HG02852 (cell line): ENCODE results near the gene SCN2A.
"Not testable (repeated sequence)": the region's sequence is repeated elsewhere in the genome, so short reads cannot be mapped to it uniquely, and the experiment has no call there.

ENCODE experiments used
- ATAC-seq: cut with Tn5 transposase; IDR thresholded peaks from one replicate; pipeline ENCODE4 v1.9.1; 2021; ENCODE audit warnings: mild to moderate bottlenecking, moderate library complexity; ENCODE audit not compliant: unreplicated experiment

SCN2A gene

DNA sequence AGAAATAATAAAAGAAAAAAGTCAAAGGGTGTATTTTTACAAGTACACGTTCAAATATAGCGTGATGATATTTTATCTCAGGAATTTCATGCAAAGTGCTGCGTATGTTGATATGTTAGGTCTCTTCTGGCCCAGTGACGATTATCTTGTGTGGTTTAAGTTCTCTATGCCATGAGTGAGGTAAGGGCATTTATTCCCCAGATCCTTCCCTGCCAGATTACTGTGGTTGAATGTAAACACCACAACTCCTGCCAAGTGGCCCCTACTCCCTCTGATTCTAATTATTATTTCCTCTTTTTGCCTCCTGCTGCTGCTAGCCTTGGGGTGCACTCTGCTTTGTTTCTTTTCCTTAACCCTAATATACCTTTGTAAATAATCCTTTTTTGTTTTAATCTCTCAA lies 12.2 kb downstream of the SCN2A start:
- ATAC-seq = no peak

DNA sequence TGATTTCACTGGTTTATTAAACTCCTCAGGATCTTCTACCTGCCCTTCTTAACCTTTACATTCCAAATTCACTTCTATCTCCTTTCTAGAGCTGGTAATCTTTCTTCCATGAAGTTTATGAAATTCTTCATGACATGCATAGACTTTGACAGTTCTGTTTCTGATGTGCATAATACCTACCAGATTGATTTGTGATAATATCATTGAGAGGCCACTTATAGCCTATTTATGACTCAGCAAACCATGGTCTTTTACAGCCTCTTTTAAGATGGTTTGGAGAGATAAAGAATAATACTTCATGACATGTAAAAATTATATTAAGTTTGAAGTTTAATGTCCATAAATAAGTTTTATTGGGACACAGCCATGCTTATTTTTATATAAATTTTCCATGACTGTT lies 14.0 kb downstream of the SCN2A start:
- ATAC-seq = no peak

DNA sequence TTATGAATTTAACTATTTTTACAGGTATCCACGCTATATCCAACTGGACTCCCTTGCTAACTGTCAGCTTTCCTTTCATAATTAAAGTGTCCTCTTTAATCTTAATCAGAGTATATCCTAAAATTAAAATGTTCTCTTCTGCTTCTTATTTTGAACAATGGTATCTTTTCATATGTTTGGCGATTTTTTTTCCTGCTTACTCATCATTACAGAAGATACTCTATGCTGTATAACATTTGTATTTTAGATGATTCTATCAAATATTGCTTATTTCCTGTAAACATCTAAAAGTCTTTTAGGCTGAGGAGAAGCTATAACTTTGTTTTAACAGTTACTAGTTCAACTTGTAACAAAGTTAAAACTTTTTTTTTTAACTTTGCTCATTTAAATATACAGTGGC lies 17.4 kb downstream of the SCN2A start:
- ATAC-seq = no peak

DNA sequence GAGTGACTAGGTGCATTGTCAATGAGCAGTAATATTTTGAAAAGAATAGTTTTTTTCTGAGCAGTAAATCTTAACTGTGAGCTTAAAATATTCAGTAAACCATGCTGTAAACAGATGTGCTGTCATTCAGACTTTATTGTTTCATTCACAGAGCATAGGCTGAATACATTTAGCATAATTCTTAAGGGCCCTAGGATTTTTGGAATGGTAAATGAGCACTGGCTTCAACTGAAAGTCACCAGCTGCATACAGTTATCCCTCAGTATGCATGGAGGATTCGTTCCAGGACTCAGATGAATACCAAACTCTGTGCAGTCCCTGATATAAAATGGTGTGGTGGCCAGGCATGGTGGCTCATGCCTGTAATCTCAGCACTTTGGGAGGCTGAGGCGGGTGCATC lies 21.1 kb downstream of the SCN2A start:
- not testable (repeated sequence) for ATAC-seq

DNA sequence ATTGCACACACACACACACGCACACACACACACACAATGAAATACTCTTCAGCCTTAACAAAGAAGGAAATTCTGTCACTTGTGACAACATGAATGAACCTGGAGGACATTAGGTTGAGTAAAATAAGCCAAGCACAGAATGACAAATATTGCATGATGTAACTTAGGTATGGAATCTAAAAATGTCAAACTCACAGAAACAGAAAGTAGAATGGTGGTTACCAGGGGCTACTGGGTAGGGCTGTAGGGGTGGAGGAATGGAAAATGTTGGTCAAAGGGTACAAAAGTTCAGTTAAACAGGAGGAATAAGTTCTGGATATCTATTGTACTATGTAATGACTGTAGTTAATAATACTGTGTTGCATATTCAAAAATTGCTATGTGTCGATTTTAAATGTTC lies 29.5 kb downstream of the SCN2A start:
- ATAC-seq = no peak

DNA sequence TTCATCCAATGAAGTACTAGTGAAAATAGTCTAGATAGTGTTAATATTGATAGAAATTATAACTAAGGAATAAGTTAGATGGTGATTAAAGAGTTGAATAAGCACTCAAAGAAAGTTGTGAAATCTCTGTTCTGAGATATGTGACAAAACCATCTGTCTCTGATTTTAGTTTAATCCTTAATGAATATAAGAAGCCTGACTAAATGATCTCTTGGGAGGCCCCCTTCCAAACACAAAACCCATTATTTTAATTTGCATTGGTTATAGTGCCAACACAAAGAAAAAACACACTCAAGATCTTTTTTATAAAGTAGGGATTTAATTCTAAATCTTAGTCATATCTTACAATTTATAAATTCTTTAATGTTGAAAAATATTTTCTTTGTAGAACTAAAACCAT lies 34.0 kb downstream of the SCN2A start:
- ATAC-seq = no peak

DNA sequence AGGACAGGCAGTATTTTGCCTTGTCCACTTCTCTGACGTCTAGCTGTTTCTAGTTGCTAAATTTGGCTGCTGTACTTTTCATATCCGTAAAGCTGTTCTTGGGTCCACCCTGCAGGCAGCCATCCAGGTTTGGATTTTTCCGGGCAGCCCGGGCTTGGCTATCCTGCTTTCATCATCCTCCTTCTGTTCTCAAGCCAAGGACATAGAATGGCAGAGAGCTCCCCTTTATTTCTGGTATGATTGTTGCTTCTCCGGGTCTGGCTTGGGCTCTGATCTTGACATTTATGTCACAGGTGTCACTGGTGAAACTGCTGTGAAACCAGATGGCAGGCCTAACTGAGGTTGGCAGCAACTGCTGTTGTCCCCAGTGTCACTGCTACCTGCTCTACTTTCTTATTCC lies 35.5 kb downstream of the SCN2A start:
- no peak for ATAC-seq

DNA sequence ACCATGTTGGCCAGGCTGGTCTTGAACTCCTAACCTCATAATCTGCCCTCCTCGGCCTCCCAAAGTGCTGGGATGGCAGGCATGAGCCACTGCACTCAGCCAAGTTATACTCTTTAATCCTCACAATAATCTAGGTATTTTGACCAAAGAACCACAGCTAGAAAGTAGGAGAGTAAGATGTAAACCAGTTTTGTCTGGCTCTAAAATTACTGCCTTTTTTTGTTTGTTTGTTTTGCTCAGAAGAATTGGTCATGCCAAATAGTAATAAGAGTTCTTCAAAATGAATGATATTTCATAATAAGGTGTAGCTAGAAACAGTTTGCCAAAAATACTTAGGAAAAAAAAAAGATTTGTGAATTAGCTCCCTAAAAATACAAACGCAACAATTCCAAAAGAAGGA lies 36.7 kb downstream of the SCN2A start:
- ATAC-seq = no peak

DNA sequence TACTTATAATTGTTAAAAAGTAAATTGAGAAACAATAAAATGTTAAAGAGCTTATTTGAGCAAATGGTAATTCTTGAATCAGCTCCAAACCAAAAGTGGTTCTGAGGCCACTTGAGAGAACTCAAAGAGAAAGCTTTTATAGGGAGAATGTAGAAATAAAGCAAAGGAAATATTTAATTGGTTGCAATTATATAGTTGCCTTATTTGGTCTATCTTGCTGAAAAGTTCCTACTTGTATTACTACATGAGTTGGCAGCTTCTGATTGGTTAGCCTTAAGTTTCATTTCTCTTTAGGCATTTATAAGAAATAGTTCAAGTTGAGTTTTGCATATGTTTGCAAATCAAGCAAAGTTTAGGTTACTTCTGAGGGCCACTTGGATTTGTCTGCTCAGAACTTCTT lies 38.1 kb downstream of the SCN2A start:
- ATAC-seq = no peak

DNA sequence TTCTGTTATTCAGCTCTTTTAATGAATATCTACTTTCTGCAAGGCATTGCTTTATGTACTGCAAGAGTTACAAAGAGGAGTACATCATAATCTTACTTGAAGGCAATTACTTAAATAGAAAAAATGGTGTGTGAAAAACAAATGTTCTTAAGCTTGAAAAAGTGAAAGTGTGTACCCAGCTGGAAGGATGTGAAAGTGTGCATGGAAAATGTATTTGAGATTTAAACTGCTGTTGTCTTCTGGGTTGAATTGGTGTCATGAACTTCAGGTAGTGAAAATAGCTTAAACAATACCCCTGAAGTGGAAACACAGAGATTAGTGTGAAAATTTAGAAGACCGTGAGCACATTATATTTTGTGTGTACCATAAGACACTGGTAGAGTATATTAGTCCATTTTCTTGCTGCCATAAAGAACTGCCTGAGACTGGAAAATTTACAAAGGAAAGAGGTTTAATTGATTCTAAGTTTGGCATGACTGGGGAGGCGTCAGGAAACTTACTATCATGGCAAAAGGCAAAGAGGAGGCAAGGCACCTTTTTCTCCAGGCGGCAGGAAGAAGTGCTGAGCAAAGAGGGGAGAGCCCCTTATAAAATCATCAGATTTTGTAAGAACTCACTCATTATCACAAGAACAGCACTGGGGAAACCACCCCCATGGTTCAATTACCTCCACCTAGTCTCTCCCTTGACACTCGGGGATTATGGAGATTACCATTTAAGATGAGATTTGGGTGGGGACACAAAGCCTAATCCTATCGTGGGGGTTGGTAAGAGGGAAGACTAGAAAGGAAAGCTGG lies 38.8 kb downstream of the SCN2A start:
- no peak for ATAC-seq

DNA sequence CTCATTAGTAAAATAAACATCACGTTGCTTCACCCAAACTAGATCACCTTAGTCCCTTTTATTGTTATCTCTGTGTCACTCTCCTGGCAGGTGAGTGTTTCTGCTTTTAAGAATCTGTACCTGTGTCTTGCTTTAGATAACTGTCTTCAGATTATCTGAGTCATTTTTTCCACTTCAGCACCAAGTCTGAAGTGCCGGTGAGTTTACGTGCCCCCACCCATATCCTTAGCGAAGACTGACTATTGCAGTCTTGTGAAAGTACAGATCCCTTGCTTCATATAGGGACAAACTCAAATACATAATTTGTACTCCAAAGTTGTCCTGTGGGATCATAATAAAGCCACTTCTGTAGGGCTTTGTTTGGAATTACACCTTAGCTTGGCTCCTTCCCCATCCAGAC lies 41.1 kb downstream of the SCN2A start:
- no peak for ATAC-seq

DNA sequence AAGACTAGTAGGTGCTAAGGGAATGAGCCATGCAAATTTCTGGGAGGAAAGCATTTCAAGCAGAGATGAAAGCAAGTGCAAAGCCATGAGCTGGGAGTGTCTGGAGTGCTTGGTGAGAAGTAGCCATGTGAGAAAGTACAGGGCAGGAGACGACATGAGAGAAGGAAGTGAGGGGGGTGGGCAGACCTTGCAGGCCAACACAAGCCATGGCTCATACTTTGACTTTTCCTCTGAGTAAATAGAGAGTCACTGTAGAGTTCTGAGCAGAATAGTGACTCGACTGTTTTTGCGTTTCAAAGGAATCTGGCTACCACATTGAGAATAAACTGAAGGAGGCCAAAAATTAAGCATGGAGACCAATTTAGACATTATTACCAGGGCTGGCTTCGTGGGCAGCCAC lies 42.2 kb downstream of the SCN2A start:
- ATAC-seq = no peak

DNA sequence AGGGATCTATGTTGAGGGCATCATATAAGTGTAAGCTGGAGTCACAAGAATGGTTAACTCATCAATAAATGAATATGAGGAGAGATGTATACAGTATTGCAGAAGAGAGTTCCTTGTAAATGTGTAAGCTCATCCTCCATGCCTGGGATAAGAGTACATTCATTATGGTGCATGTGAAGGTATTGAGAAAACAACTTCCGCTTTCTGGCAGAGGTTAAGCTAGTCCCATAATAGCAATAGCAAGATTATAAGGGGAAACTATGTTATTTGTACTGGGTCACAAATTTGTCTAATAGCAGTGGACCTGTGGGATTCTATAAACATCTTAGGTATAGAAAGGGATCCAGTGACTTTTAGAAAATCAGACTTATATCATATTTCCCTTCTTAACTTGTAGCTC lies 44.1 kb downstream of the SCN2A start:
- ATAC-seq = no peak

DNA sequence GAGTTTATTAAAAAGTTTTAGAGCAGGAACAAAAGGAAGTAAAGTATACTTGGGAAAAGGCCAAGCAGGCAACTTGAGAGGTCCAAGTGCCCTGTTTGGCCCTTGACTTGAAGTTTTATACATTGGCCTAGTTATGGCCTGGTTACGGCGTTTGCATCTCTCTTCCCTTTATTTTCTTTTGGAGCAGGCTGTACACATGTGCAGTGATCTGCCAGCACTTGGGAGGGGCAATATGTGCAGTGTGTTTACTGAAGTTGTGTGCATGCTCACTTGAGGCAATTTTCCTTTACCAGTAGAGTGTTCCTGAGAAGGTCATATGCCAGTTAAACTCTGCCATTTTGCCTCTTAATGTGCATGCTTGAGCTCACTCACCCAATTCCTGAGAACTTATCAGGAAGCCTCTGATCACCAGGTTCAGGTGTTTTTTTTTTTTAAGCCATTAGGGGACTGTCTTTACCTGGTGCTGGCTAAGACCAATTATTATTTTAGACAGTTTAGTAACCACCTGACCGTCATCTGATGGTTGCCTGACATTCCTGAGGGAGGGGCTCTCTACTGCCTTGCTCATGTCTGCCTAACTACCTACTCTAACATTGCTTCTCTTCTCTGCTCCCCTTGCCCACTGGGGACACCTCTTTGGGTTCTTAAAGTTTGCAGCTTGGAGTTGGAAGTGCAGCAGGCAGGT lies 48.0 kb downstream of the SCN2A start:
- ATAC-seq = no peak

DNA sequence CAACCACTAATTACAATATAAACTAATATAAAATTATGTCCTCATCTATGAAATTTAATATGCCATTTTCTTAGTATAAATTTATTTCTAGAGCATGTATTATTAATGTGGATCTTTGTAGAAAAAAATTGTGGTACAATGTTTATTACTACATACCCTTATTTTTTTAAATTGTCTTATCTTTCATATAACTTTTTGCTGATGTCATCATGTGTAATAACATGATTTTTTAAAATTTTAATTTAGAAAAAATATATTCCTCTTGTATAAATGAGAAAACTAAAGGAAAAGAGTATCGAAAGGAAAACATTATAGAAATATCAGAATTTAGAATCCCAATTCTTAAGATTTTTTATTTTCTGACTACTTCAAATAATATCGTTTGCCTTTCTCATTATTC lies 49.9 kb downstream of the SCN2A start:
- ATAC-seq = no peak

DNA sequence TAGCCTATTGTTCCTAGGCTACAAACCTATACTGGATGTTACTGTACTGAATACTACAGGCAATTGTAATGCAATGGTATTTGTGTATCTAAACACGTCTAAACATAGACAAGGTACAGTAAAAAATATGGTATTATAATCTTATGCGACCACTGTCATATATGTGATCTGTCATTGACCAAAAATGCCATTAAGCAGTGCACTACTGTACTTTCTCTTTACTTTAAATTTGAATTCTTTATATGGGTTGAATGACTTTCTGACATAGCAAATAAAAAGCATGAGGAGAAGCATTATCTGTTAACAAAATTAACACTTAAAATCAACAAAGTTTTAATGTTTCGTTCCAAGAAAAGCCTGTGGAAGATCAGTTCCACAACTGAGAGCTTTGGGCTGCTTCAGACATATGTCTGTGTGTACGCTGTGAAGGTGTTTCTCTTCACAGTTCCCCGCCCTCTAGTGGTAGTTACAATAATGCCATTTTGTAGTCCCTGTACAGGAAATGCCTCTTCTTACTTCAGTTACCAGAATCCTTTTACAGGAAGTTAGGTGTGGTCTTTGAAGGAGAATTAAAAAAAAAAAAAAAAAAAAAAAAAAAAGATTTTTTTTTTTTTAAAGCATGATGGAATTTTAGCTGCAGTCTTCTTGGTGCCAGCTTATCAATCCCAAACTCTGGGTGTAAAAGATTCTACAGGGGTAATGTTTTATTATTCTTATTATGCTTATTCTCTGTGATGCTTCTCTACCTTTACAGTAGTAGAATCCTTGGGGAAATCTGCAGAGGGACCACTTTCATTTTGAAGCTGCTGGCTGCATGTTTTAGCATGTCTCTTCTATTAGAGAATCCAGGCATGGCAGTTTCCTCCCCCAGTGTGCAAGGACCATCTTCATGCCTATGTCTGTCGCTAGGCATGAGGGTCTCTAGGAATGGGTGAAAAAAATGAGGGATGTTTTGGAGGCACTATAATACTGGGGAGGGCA lies 54.5 kb downstream of the SCN2A start:
- peak; percentile 100 for ATAC-seq

DNA sequence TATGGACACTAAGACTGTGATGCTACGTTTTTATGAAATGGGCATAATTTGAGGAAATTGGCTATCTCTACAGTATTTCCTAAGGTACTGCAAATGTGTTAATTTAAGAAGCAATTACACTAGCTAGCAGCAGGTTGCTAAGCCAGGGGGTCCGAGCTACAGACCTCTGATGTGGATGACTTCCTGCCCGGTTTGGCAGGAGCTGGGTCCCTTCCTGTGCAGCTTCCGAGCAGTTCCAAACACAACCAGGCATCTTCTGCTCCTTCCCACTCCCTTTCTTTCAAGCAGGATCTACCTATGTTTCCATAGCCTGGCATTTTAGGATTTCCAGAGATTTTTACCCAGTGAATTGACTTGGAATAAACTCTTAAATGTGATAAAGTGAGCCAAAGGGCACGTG lies 55.7 kb downstream of the SCN2A start:
- no peak for ATAC-seq

DNA sequence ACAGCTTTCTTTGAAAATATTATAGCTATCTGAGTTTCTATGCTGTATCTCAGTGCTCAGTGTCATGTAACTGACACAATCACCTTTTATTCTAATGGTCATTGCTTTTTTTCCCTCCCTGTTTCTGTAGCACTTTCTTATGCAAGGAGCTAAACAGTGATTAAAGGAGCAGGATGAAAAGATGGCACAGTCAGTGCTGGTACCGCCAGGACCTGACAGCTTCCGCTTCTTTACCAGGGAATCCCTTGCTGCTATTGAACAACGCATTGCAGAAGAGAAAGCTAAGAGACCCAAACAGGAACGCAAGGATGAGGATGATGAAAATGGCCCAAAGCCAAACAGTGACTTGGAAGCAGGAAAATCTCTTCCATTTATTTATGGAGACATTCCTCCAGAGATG lies 56.4 kb downstream of the SCN2A start:
- ATAC-seq = no peak

DNA sequence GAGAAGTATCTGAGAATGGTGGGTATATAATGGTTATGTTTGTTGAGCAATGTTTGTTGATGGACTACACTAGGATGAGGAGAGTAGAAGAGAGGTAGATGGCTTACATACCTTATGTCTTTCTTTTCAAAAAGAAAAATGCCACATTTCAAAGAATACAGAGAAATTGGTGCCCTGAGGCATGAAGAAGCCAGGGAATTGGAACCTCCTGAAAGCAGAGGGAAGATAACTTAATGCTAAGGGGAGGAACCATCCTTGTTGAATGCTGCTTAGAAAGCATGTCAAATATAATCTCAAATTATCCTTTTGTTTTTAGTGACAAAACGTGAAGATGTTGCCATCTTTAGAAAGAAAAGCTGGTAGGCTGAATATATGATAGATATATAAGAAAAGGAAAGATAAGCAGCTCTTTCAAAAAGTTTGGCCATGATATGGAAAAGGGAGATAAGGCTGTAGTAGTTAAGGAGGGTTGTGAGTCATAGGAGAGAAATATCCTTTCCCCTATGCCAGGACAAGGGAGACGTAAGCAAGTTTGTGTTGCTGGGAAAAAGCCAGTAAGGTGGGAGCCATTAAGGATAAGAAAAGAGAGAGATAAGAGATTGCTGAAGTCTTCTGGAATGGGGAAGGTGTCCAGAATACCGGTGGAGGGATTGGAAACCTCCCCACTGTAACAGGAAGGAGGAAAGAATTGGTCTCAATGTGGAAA lies 66.3 kb downstream of the SCN2A start:
- no peak for ATAC-seq

DNA sequence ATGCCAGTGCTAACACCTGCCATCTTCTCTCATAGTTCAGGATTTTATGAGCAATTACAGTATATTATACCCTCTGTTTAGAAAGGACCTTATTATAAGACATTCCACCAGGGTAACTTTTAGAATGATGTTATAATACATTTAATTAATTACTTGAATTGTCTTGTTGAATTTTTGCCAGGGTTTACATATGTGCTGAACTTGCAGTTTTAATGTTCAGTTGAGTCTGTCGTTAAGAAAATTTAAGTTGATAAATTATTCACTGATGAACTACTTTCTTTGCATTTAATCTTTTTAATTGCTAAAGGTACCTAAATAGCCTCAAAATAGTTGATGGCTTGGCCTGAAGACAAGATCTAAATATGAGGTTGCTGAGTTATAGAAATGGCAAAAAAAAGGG lies 68.1 kb downstream of the SCN2A start:
- no peak for ATAC-seq

DNA sequence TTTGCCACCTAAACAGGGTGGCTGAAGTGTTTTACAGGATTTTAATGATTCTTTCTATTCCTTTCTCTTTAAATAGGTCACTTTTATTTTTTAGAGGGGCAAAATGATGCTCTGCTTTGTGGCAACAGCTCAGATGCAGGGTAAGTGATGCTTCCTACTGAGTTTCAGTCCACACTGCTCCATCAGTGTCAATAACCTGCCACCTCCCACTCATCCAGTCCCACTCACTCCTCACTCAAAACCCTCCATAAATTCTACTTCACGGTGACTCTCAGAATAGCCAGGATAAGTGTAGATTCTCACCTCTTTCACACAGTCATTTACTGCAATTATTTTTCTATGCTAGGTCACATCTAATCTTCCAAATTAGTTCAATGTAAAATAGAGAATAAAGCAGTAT lies 72.7 kb downstream of the SCN2A start:
- no peak for ATAC-seq
